Prostate gland (tissue), 2 donors: ENCODE data around the gene MTAP.

Experiments used
- POLR2A ChIP-seq: fragments of 450-650 bp; IDR thresholded peaks from one replicate; pipeline ENCODE4 v1.6.1; 2016; ENCODE audit warnings: antibody characterized with exemption, mild to moderate bottlenecking
- TF ChIP-seq, protein P1 (sequence below), 4 experiments: fragments of 200-600 bp in 2 of 4; fragments of 450-650 bp in 2 of 4; sonication (generic) in 2 of 4; IDR thresholded peaks; 1 replicate in 3 of 4; 2 replicates in 1 of 4; pipeline ENCODE4 v1.5.1; 2016 to 2019; ENCODE audit warnings: antibody characterized with exemption in 4 of 4, mild to moderate bottlenecking in 2 of 4, moderate library complexity in 2 of 4

DNA sequence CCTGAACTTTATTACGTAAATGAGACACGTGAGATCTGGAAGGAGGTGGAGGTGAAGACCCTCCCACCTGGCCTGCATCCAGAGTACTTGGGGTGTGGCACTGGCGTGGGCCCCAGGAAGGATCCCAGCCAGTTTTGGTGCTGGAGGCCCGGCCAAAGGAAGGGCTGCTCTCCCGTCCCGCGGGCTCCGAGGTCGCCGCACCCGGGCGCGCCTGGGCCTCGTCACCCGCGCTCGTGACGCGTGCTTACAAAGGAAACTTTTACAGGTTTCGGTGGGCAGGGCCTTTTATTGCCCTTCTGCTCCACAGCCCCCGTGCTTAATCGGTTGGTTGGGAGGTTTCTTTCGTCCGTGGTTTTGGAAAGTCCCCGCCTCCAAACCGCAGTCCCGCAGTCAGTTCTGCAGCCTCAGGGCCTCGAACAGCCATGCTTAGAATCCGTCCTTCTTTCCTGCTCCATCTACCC lies 162.5 kb downstream of the MTAP start:
- TF ChIP-seq, protein P1, sequence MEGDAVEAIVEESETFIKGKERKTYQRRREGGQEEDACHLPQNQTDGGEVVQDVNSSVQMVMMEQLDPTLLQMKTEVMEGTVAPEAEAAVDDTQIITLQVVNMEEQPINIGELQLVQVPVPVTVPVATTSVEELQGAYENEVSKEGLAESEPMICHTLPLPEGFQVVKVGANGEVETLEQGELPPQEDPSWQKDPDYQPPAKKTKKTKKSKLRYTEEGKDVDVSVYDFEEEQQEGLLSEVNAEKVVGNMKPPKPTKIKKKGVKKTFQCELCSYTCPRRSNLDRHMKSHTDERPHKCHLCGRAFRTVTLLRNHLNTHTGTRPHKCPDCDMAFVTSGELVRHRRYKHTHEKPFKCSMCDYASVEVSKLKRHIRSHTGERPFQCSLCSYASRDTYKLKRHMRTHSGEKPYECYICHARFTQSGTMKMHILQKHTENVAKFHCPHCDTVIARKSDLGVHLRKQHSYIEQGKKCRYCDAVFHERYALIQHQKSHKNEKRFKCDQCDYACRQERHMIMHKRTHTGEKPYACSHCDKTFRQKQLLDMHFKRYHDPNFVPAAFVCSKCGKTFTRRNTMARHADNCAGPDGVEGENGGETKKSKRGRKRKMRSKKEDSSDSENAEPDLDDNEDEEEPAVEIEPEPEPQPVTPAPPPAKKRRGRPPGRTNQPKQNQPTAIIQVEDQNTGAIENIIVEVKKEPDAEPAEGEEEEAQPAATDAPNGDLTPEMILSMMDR (IDR thresholded peaks at IDR 0.05), result no peak
- TF ChIP-seq POLR2A, result no peak
